Activated CD8-positive, alpha-beta memory T cell treated with anti-CD3 and anti-CD28 coated beads for 48 hours (primary cell): Measurements from ENCODE around the gene DUS1L.

Source experiments
- DNase-seq, 3 experiments: peaks; one replicate each; pipeline ENCODE4 v3.0.0-alpha.2; 2020; ENCODE audit warnings: low read depth in 2 of 3, low spot score in 2 of 3

The DUS1L gene

GRCh38 chr17:82065638-82066303 lies at the start of gene DUS1L:
Gene DUS1L, minus strand, starts transcription at chr17:82065804. Its CDS starts 745 bp downstream, at chr17:82065059.
- peak in 2 of 3 experiments; percentile 54 to 66 for DNase-seq

- no peak for DNase-seq
Measured at GRCh38 chr17:82114872-82115271, 49.3 kb upstream of the DUS1L start.

- DNase-seq, result no peak
Measured at GRCh38 chr17:82114447-82114846, 48.8 kb upstream of the DUS1L start.

- DNase-seq, result no peak
Measured at GRCh38 chr17:82113941-82114340, 48.3 kb upstream of the DUS1L start.

- DNase-seq, result no peak
Measured at GRCh38 chr17:82113422-82113821, 47.8 kb upstream of the DUS1L start.

GRCh38 chr17:82112914-82113311 lies 47.3 kb upstream of the DUS1L start:
- no peak for DNase-seq

GRCh38 chr17:82112181-82112913 lies 46.7 kb upstream of the DUS1L start:
- no peak for DNase-seq

- no peak for DNase-seq
Measured at GRCh38 chr17:82110298-82110697, 44.7 kb upstream of the DUS1L start.

GRCh38 chr17:82108961-82109475 lies 43.4 kb upstream of the DUS1L start:
- DNase-seq, result no peak

GRCh38 chr17:82108496-82108945 lies 42.9 kb upstream of the DUS1L start:
- no peak for DNase-seq

GRCh38 chr17:82108038-82108437 lies 42.4 kb upstream of the DUS1L start:
- no peak for DNase-seq

- no peak for DNase-seq
Measured at GRCh38 chr17:82107341-82107860, 41.8 kb upstream of the DUS1L start.

- DNase-seq, result no peak
Measured at GRCh38 chr17:82106688-82107305, 41.2 kb upstream of the DUS1L start.

GRCh38 chr17:82105882-82106687 lies 40.5 kb upstream of the DUS1L start:
- peak in 2 of 3 experiments; percentile 42 to 47 for DNase-seq

GRCh38 chr17:82105417-82105881 lies 39.8 kb upstream of the DUS1L start:
- no peak for DNase-seq

GRCh38 chr17:82104797-82105416 lies 39.3 kb upstream of the DUS1L start:
- DNase-seq, result no peak

GRCh38 chr17:82103553-82104451 lies 38.2 kb upstream of the DUS1L start:
- no peak for DNase-seq

GRCh38 chr17:82101767-82102679 lies 36.4 kb upstream of the DUS1L start:
- DNase-seq, result no peak
